ENCODE results near the gene GPX1. TPM values are rescaled to one million over a fixed set of nuclear protein-coding genes. Genes with fewer than 3 reads are reported as not detected.

Gene GPX1
- polyA plus RNA-seq, 12 donors: 76.6 to 197 (median 105) TPM; not detected in 1

DNA sequence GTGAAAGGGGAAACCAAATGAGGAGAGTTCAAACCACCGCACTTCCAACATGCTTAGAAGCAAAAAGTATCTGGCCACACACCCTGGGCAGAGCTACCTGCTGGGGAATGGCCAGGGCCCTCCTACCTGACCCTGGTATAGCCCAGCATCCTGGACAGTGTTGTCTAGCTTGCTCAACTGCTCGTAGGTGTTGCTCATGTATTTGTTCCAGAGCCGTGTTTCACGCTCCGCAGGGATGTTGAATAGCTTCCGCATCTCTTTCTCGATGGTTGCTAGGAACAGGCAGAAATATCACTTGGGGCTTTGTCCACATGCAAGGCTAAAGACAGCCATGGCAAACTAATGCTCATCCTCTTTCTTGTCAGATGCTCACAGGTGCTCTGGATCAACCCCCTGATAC lies 33.4 kb downstream of the GPX1 start:
- DNase-seq: no peak

DNA sequence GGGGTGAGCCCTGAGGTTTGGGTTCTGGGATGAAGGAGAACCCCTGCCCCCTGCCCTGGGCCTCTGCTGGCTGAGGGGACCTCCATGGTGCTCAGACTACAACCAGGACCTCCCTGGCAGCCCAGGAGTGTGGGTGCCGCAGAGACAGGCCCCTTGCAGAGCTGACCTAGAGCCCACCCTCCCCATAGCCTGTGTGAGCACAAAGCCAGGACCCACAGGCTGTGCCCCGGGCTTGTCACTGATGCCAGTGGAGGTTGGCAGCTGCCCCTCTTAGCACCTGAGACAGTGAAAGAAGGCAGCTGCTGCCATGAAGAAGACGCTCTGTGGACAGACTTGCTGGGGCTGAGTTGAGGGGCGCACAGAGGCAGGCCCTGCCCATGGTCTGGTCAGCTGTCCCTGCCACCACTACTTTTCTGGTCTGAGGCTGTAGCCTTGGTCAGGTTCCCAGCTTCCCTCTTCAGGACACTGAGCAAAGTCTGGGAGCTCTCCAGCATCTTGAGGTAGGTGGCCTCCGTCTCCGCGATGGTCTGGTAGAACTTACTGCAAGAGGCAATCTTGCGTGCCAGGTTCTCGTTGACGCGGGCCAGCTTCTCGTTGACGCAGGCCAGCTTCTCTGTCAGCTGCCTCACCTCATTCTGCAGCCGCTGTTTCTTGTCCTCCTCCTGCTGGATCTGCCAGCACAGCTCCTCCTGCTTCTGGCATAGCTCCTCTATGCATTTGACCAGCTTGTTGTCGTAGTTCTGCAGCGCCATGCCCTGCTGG lies 41.3 kb downstream of the GPX1 start:
- DNase-seq: no peak

DNA sequence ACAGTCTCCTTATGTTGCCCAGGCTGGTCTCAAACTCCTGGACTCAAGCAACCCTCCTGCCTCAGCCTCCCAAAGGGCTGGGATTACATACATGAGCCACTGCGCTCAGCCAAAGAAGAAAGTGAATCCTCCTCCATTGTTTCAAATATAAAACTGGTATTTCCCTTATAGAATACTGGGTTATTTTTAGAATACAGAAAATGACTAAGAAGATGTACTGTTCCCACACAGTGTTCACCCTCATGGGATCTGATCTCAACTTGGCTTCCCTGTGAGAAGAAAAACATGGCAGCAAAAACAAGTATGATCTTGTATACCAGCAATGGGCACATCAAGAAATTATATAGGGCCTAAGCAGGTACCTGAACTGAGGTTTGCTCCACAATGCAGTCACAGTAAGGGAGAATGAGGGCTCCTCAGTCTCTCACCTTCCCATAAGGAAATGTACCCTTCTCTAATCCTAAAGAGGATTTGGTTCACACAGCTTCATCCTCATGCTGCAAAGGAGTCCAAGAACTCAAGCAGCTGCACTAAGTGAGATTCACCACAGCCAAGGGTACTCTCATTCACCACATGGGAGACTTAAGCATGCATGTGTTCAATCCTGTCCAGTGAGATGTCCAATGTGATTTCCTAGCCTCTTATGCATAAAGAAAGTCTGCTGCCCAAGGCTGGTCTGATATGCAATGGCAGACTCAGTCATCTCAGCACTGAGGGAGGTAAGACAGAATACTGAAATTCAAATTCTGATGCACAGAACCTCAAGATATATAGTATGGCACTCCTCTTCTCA lies 44.1 kb downstream of the GPX1 start:
- no peak for DNase-seq

DNA sequence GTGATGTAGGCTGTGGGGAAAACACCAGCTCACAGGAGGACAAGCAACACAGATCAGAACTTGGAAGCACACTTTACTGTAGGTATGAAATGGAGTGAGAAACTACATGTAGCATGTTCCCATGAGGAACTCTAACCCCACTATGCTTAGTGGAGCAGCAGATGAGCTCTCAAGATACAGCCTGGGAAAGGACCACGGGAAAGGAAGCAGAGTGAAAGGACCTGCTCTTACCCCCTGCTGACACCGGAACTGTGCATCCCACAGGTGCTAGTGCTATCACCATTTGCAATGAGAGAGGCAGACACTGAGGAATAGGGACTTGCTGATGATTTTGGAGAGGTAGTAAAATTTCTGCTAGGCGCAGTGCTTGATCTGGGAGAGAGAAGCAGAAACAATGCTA lies 46.9 kb downstream of the GPX1 start:
- DNase-seq: no peak

DNA sequence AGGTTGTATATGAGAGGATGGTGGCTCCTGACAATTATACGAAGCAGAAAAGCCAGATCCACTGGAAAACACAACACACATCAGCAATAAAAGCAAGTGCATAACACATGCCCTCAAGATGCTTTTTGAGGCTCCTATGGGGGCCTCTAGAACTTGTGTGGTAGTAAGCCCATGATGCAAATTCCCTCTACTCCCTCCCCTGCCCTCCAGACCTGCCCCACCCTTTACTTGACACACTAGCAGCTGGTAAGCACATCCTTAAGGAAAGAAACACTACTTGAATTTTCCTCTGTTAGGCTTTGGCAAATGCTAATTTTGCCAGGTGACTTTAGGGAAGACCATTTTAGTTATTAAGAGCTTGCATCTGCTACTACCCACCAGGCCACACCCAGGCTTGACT lies 47.5 kb downstream of the GPX1 start:
- no peak for DNase-seq

Other genes with a start within 250 kb of the GPX1 start
- gene USP19, start 237.5 kb downstream of the GPX1 start, polyA plus RNA-seq (ENCODE audit: insufficient read length in 12 of 12): 10 to 100 TPM in 11 of 12 donors, not detected in 1; 30.0 to 63.7 (median 32.8) TPM
- gene LAMB2, start 225.3 kb downstream of the GPX1 start, polyA plus RNA-seq (ENCODE audit: insufficient read length in 12 of 12): 100 to 1,000 TPM; 197 to 456 (median 322) TPM
- 10 to 100 TPM in 11 of 12 donors, not detected in 1; 11.5 to 24.0 (median 14.5) TPM for gene CCDC71, start 192.0 kb downstream of the GPX1 start, polyA plus RNA-seq (ENCODE audit: insufficient read length in 12 of 12)
- 100 to 1,000 TPM in 2 of 12 donors, 10 to 100 TPM in 9, not detected in 1; 44.8 to 128 (median 84.8) TPM for gene KLHDC8B, start 186.8 kb downstream of the GPX1 start, polyA plus RNA-seq (ENCODE audit: insufficient read length in 12 of 12)
- gene C3orf62, start 81.1 kb downstream of the GPX1 start, polyA plus RNA-seq (ENCODE audit: insufficient read length in 12 of 12): 10 to 100 TPM in 4 of 12 donors, 1 to 10 TPM in 7, not detected in 1; 4.1 to 17.3 (median 8.5) TPM
- 10 to 100 TPM in 11 of 12 donors, not detected in 1; 37.9 to 70.5 (median 46.8) TPM for gene USP4, start 18.3 kb downstream of the GPX1 start, polyA plus RNA-seq (ENCODE audit: insufficient read length in 12 of 12)
- 100 to 1,000 TPM; 408 to 715 (median 447) TPM for gene RHOA, start 53.6 kb upstream of the GPX1 start, polyA plus RNA-seq (ENCODE audit: insufficient read length in 12 of 12)
- gene TCTA, start 54.1 kb upstream of the GPX1 start, polyA plus RNA-seq (ENCODE audit: insufficient read length in 12 of 12): 10 to 100 TPM in 11 of 12 donors, not detected in 1; 14.2 to 32.4 (median 18.0) TPM
- gene AMT, start 64.1 kb upstream of the GPX1 start, polyA plus RNA-seq (ENCODE audit: insufficient read length in 12 of 12): 10 to 100 TPM in 6 of 12 donors, 1 to 10 TPM in 5, not detected in 1; 7.0 to 20.4 (median 11.5) TPM
- 10 to 100 TPM in 11 of 12 donors, not detected in 1; 11.1 to 22.8 (median 16.7) TPM for gene NICN1, start 71.0 kb upstream of the GPX1 start, polyA plus RNA-seq (ENCODE audit: insufficient read length in 12 of 12)
- 100 to 1,000 TPM in 11 of 12 donors, not detected in 1; 108 to 281 (median 232) TPM for gene DAG1, start 111.9 kb upstream of the GPX1 start, polyA plus RNA-seq (ENCODE audit: insufficient read length in 12 of 12)
- gene BSN, start 196.1 kb upstream of the GPX1 start, polyA plus RNA-seq (ENCODE audit: insufficient read length in 12 of 12): 1 to 10 TPM in 6 of 12 donors, under 1 TPM in 5, not detected in 1; 0.43 to 1.5 (median 1.2) TPM